Colonic mucosa (tissue), 4 donors: ENCODE data around the gene RIPOR3. TPM values are rescaled to one million over a fixed set of nuclear protein-coding genes. Genes with fewer than 3 reads are reported as not detected.

Source experiments
- DNase-seq: peaks from one replicate; pipeline ENCODE4 v3.0.0-alpha.2; 2020
- H3K27ac ChIP-seq: fragments of 200-600 bp; one replicate; pipeline ENCODE4 v1.8.0; 2021
- H3K27me3 ChIP-seq: fragments of 200-600 bp; one replicate; pipeline ENCODE4 v1.8.0; 2021
- H3K36me3 ChIP-seq: fragments of 200-600 bp; one replicate; pipeline ENCODE4 v1.8.0; 2021
- H3K4me1 ChIP-seq: fragments of 200-600 bp; one replicate; pipeline ENCODE4 v1.8.0; 2021; ENCODE audit warnings: mild to moderate bottlenecking
- H3K4me3 ChIP-seq: fragments of 200-600 bp; one replicate; pipeline ENCODE4 v1.8.0; 2021
- H3K9ac ChIP-seq, 2 donors: one replicate each; pipeline ENCODE4 v1.7.0; 2013; ENCODE audit warnings: control low read depth in 2 of 2, low read depth in 2 of 2, low read length in 2 of 2
- H3K9me3 ChIP-seq: fragments of 200-600 bp; one replicate; pipeline ENCODE4 v1.8.0; 2021
- intact Hi-C: fragments of 100-400 bp; cut with DNase I; formaldehyde crosslinking; loops from one replicate; pipeline ENCODE4 v1.14.1; 2022
- total RNA-seq, 2 donors: library from RNA; stranded (reverse); fragmentation: NEBNext Ultra II Directional in 1 of 2; extraction: Animal tissue kit (Norgen Biotek cat#: 25700) in 1 of 2; gene quantifications; one replicate each; pipeline ENCODE4 v1.2.1, GENCODE V29; 2021
- TF ChIP-seq, protein P1 (sequence below): fragments of 200-600 bp; IDR thresholded peaks from one replicate; pipeline ENCODE4 v1.8.0; 2022; ENCODE audit warnings: antibody characterized with exemption, mild to moderate bottlenecking
- donor health status: healthy.
- donor health status: DM: no; HTN: no; CAD: no.
- donor health status: DM: no; HTN: no; CAD: no.

RIPOR3 gene
- total RNA-seq, 2 donors from 2014 or later, result 1.9 to 2.9 TPM

DNA sequence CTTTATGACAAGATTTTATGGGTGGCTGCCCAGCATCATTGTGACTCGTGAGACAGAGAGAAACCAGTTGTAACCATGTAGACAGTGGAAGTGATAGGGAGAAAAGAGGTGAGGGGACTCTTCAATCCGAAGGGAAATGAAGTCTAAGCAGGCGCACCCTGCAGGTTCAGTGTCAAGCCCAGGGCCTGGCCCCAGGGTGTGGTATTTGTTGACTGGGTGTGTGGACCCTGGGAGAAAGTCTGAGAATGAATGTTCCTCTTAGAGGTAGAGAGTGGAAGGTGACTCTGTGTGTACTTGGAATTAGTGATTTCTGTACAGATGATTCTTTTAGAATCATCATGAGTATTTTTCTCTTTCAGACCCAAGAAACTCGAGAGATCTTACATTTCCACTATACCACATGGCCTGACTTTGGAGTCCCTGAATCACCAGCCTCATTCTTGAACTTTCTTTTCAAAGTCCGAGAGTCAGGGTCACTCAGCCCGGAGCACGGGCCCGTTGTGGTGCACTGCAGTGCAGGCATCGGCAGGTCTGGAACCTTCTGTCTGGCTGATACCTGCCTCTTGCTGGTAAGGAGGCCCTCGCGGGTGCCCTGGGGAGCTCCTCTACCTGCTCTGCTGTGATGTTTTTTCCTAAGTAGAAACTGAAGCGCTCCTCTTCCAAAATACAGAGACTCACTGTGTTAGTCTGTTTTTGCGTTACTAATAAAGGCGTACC lies 113.1 kb downstream of the RIPOR3 start:
- TF ChIP-seq, protein P1, sequence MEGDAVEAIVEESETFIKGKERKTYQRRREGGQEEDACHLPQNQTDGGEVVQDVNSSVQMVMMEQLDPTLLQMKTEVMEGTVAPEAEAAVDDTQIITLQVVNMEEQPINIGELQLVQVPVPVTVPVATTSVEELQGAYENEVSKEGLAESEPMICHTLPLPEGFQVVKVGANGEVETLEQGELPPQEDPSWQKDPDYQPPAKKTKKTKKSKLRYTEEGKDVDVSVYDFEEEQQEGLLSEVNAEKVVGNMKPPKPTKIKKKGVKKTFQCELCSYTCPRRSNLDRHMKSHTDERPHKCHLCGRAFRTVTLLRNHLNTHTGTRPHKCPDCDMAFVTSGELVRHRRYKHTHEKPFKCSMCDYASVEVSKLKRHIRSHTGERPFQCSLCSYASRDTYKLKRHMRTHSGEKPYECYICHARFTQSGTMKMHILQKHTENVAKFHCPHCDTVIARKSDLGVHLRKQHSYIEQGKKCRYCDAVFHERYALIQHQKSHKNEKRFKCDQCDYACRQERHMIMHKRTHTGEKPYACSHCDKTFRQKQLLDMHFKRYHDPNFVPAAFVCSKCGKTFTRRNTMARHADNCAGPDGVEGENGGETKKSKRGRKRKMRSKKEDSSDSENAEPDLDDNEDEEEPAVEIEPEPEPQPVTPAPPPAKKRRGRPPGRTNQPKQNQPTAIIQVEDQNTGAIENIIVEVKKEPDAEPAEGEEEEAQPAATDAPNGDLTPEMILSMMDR, result no peak
- H3K27me3 ChIP-seq, result no peaks in the 10 kb centered on the region
- peaks cover 4% of the 10 kb centered on the region for H3K4me1 ChIP-seq
- H3K9ac ChIP-seq, result peak overlapping the region in 1 of 2 donors; percentile 52
- no peak overlapping the region for H3K4me3 ChIP-seq
- H3K36me3 ChIP-seq, result no peaks in the 10 kb centered on the region
- DNase-seq, result peak; percentile 79
- no peaks in the 10 kb centered on the region for H3K9me3 ChIP-seq
- intact Hi-C loops, result loop anchor here (5.0 kb wide), 2 partner anchors 101 to 391 kb away; no protein-coding TSS in a partner anchor
- H3K27ac ChIP-seq, result peak overlapping the region; percentile 49

DNA sequence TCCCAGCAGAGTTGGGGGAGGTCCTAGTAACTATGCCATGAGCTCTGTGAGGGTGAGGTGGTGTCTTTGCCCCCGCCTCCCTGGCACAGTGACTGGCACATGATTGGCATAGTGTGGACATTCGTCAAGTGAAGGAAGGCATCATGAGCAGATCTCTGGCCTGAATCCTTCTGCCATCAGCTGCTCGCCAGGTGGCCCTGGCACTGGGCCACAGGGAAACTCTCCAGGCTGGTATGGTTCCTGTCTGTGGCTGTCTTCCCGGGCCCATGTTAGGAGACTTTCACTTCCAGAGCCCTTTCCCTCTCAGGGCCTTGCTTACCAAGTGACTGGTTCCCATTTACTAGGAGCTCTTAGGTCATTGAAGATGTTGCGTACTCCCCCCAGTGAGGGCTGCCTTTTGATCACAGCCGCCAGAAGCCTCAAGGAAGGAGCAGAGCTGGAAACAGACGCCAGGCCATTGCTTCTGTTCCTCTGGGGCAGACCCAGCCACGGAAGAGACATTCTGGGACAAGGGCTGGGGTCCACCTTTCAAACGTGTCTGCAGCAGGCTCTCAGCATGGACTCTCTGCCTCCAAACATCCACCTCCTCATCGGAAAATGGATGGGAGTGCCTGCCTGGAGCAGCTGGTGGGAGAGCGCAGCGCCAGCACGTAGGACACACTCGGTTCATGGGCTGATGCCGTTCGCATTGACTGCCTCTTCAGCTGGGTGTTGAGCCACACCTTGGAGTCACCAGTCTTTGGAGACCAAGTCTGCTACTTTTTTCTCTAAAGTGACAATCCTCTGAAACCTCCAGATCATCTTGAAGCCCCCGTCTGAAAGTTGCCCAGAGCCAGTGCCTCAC lies 113.9 kb downstream of the RIPOR3 start:
- Histone ChIP-seq H3K4me3 (no peak overlapping the region), H3K9ac (peak overlapping the region in 1 of 2 donors; percentile 52), H3K27ac (peak overlapping the region; percentile 49), H3K9me3 (no peaks in the 10 kb centered on the region), H3K36me3 (no peaks in the 10 kb centered on the region), H3K4me1 (peaks cover 4% of the 10 kb centered on the region), H3K27me3 (no peaks in the 10 kb centered on the region)
- peak; percentile 83 for DNase-seq
- TF ChIP-seq, protein P1, result no peak
- intact Hi-C loops, result loop anchor here (5.0 kb wide), 2 partner anchors 100 to 390 kb away; no protein-coding TSS in a partner anchor

DNA sequence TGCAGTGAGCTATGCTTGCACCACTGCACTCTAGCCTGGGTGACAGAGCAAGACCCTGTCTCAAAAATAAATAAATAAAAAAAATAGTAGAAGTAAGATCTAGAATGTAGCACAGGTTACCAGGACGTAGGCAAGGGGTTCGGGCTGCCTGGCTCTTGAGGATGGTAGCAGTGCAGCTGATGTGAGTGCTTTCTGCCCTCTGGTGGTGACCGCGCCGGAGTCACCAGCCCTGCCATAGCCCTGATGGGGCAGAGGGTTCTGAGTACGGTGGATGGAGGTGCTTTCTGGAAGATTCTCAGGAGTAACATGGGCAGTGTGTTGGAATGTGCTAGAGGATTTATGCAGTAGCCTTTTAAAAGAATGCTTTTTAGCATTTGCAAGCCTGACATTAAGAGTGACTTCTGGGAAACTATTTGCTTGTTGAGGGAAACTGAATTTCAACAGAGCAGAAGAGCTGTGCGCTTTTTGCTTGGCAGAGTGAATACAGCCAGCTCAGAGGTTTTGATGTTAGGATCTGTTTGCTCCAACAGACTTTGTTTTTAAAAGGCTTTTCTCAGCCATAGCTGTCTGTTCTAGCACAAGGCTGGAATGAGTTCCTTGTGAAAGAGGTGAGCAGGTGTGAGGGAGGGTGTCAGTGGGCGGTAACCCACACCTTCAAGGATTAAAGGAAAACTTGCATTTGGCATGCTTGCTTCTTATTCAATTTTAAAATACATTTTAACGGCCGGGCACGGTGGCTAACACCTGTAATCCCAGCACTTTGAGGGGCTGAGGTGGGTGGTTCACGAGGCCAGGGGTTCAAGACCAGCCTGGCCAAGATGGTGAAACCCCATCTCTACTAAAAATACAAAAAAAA lies 115.2 kb downstream of the RIPOR3 start:
- H3K27me3 ChIP-seq, result no peaks in the 10 kb centered on the region
- no peak overlapping the region for H3K4me3 ChIP-seq
- DNase-seq, result peak; percentile 76
- intact Hi-C loops, result loop anchor here (5.0 kb wide), 2 partner anchors 99 to 389 kb away; no protein-coding TSS in a partner anchor
- no peak overlapping the region for H3K27ac ChIP-seq
- TF ChIP-seq, protein P1, result peak; percentile 78
- no peaks in the 10 kb centered on the region for H3K36me3 ChIP-seq
- no peaks in the 10 kb centered on the region for H3K9me3 ChIP-seq
- H3K9ac ChIP-seq, result no peak overlapping the region
- peaks cover 4% of the 10 kb centered on the region for H3K4me1 ChIP-seq

DNA sequence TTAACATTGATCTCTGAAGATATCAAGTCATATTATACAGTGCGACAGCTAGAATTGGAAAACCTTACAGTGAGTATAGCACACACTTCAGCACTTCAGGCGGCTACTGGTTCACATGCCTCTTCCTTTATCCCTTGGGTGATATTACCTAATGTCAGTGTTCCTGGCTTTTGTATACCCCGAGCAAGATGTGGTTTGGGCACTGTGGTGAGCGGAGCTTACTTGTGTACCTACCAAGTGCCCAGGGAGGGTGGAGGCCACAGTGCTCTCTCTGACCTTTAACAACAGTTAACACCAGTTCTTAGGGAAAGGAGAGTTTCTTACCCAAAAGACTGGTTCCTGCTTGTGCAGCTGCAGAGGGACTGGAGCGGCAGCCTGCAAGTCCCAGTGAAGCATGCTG lies 116.8 kb downstream of the RIPOR3 start:
- H3K9ac ChIP-seq, result no peak overlapping the region
- TF ChIP-seq, protein P1, result no peak
- H3K27me3 ChIP-seq, result no peaks in the 10 kb centered on the region
- peaks cover 4% of the 10 kb centered on the region for H3K4me1 ChIP-seq
- no peak for DNase-seq
- H3K27ac ChIP-seq, result no peak overlapping the region
- no peaks in the 10 kb centered on the region for H3K9me3 ChIP-seq
- H3K36me3 ChIP-seq, result no peaks in the 10 kb centered on the region
- intact Hi-C loops, result no loop called here
- H3K4me3 ChIP-seq, result no peak overlapping the region

DNA sequence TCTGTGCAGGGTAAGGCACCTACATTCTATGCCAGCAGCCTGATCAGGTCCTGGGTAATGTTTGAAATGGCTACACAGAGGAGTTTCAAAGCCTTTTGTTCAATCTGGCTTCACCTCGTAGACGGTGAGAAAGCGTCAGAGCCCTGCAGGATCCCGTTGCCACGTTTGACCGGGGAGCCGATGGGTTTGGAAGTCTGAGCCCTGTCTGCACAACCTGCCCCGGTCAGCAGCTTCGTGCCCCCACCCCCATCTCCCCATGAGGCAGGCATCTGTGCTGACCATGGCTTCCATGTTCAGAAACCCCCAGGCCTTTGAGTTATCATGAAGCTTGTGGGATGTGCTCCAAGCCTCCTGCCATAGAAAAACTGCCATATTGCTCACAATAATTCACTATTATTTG lies 117.2 kb downstream of the RIPOR3 start:
- H3K27me3 ChIP-seq, result no peaks in the 10 kb centered on the region
- H3K9ac ChIP-seq, result no peak overlapping the region
- H3K27ac ChIP-seq, result no peak overlapping the region
- no peak for DNase-seq
- no peaks in the 10 kb centered on the region for H3K9me3 ChIP-seq
- TF ChIP-seq, protein P1, result no peak
- no peaks in the 10 kb centered on the region for H3K36me3 ChIP-seq
- H3K4me3 ChIP-seq, result no peak overlapping the region
- intact Hi-C loops, result no loop called here
- H3K4me1 ChIP-seq, result peaks cover 4% of the 10 kb centered on the region
